GM12878 (cell line): ENCODE data around the gene ZBTB24. TPM values are rescaled to one million over a fixed set of nuclear protein-coding genes. Genes with fewer than 3 reads are reported as not detected.

ENCODE experiments used
- MYB ChIP-seq: fragments of 150-350 bp; IDR thresholded peaks from 2 replicates; pipeline ENCODE4 v1.6.1; 2014; ENCODE audit warnings: mild to moderate bottlenecking, low read depth, low read length, borderline replicate concordance
- NFXL1 ChIP-seq: fragments of 450-650 bp; IDR thresholded peaks from 2 replicates; pipeline ENCODE4 v1.6.1; 2017; ENCODE audit warnings: antibody characterized with exemption, mild to moderate bottlenecking, borderline replicate concordance
- NKRF ChIP-seq: fragments of 450-650 bp; conservative IDR thresholded peaks from 2 replicates; pipeline ENCODE4 v1.6.1; 2017; ENCODE audit warnings: mild to moderate bottlenecking, moderate library complexity
- PAX5 ChIP-seq: IDR thresholded peaks from 2 replicates; pipeline ENCODE4 v1.6.1; 2011; ENCODE audit warnings: low read depth, low read length, borderline replicate concordance
- PKNOX1 ChIP-seq: fragments of 450-650 bp; IDR thresholded peaks from 2 replicates; pipeline ENCODE4 v1.6.1; 2016; ENCODE audit warnings: mild to moderate bottlenecking
- POLR2A ChIP-seq: IDR thresholded peaks from 2 replicates; pipeline ENCODE4 v1.6.1; 2011; ENCODE audit warnings: low read depth, mild to moderate bottlenecking, low read length
- polyA plus RNA-seq, 11 experiments: library from polyadenylated mRNA; depleted of rRNA in 4 of 11; unstranded in 6 of 11; stranded (reverse) in 5 of 11; fragments of >200 nt; fragmentation: Nextera tagmentation in 4 of 11; fragmentation: Illumina TruSeq in 1 of 11; extraction: Ambion mirVana in 4 of 11; extraction: Trizol in 1 of 11; gene quantifications; 1 replicate in 1 of 11; 2 replicates in 10 of 11; pipeline versions ENCODE4 v1.2.1 to v1.2.3, GENCODE V29; 2011 to 2016; ENCODE audit warnings: inconsistent platforms in 2 of 11, missing spikeins in 2 of 11, low read depth in 1 of 11
- total RNA-seq, 4 experiments: library from RNA; depleted of rRNA in 3 of 4; stranded (reverse); fragments of >200 nt in 3 of 4; fragmentation: Illumina TruSeq in 1 of 4; extraction: Trizol in 1 of 4; gene quantifications; 2 replicates each; pipeline versions ENCODE4 v1.2.1 to v1.2.3, GENCODE V29; 2013 to 2021
- TF ChIP-seq, protein P1 (sequence below): fragments of 450-650 bp; IDR thresholded peaks from 2 replicates; pipeline ENCODE4 v1.6.1; 2016; ENCODE audit warnings: mild to moderate bottlenecking, moderate library complexity, borderline replicate concordance

Gene ZBTB24
- total and polyA plus RNA-seq, 10 of the 15 experiments (the other 5 are each of a cell fraction or from before 2014, with no cell fraction given): 2.9 to 17.7 (median 8.5) TPM

- TF ChIP-seq, protein P1, sequence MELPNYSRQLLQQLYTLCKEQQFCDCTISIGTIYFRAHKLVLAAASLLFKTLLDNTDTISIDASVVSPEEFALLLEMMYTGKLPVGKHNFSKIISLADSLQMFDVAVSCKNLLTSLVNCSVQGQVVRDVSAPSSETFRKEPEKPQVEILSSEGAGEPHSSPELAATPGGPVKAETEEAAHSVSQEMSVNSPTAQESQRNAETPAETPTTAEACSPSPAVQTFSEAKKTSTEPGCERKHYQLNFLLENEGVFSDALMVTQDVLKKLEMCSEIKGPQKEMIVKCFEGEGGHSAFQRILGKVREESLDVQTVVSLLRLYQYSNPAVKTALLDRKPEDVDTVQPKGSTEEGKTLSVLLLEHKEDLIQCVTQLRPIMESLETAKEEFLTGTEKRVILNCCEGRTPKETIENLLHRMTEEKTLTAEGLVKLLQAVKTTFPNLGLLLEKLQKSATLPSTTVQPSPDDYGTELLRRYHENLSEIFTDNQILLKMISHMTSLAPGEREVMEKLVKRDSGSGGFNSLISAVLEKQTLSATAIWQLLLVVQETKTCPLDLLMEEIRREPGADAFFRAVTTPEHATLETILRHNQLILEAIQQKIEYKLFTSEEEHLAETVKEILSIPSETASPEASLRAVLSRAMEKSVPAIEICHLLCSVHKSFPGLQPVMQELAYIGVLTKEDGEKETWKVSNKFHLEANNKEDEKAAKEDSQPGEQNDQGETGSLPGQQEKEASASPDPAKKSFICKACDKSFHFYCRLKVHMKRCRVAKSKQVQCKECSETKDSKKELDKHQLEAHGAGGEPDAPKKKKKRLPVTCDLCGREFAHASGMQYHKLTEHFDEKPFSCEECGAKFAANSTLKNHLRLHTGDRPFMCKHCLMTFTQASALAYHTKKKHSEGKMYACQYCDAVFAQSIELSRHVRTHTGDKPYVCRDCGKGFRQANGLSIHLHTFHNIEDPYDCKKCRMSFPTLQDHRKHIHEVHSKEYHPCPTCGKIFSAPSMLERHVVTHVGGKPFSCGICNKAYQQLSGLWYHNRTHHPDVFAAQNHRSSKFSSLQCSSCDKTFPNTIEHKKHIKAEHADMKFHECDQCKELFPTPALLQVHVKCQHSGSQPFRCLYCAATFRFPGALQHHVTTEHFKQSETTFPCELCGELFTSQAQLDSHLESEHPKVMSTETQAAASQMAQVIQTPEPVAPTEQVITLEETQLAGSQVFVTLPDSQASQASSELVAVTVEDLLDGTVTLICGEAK: no peak
- TF ChIP-seq MYB (no peak), PKNOX1 (peak; percentile 53; the same call in 1 of the 2 replicates), NKRF (no peak), POLR2A (no peak), NFXL1 (no peak), PAX5 (no peak)
Observed at GRCh38 chr6:109458774-109459531, 24.1 kb downstream of the ZBTB24 start (continued).
